HG02840 (cell line): Measurements from ENCODE around the gene FNBP1.
"Not testable (repeated sequence)": the region's sequence is repeated elsewhere in the genome, so short reads cannot be mapped to it uniquely, and the experiment has no call there.

Experiments used
- ATAC-seq: cut with Tn5 transposase; IDR thresholded peaks from one replicate; pipeline ENCODE4 v1.9.1; 2021; ENCODE audit warnings: mild to moderate bottlenecking, moderate library complexity, moderate number of reproducible peaks; ENCODE audit not compliant: unreplicated experiment, low FRiP score

Gene FNBP1

GRCh38 chr9:130023994-130024596 lies 18.9 kb downstream of the FNBP1 start:
- no peak for ATAC-seq

GRCh38 chr9:130023144-130023787 lies 19.7 kb downstream of the FNBP1 start:
- no peak for ATAC-seq

- no peak for ATAC-seq
These were observed 20.3 kb downstream of the FNBP1 start for GRCh38 chr9:130022566-130023143.

- not testable (repeated sequence) for ATAC-seq
These were observed 21.1 kb downstream of the FNBP1 start for GRCh38 chr9:130021842-130022241.

- no peak for ATAC-seq
These were observed 21.9 kb downstream of the FNBP1 start for GRCh38 chr9:130021123-130021522.

GRCh38 chr9:130020618-130021017 lies 22.4 kb downstream of the FNBP1 start:
- no peak for ATAC-seq

GRCh38 chr9:130018265-130018664 lies 24.7 kb downstream of the FNBP1 start:
- ATAC-seq = no peak

- ATAC-seq = not testable (repeated sequence)
These were observed 25.5 kb downstream of the FNBP1 start for GRCh38 chr9:130017510-130017909.

- ATAC-seq = no peak
These were observed 25.9 kb downstream of the FNBP1 start for GRCh38 chr9:130017076-130017475.

GRCh38 chr9:130015353-130016019 lies 27.5 kb downstream of the FNBP1 start:
- ATAC-seq = no peak

GRCh38 chr9:130013326-130013725 lies 29.7 kb downstream of the FNBP1 start:
- ATAC-seq = no peak

- ATAC-seq = peak; percentile 51
These were observed 32.6 kb downstream of the FNBP1 start for GRCh38 chr9:130010151-130010988.

- ATAC-seq = not testable (repeated sequence)
These were observed 33.4 kb downstream of the FNBP1 start for GRCh38 chr9:130009546-130009945.

- ATAC-seq = no peak
These were observed 34.5 kb downstream of the FNBP1 start for GRCh38 chr9:130008538-130008937.

GRCh38 chr9:130006952-130007351 lies 36.0 kb downstream of the FNBP1 start:
- ATAC-seq = not testable (repeated sequence)

- ATAC-seq = no peak
These were observed 38.9 kb downstream of the FNBP1 start for GRCh38 chr9:130003943-130004552.

GRCh38 chr9:130002320-130002719 lies 40.7 kb downstream of the FNBP1 start:
- ATAC-seq = no peak

- ATAC-seq = no peak
These were observed 41.8 kb downstream of the FNBP1 start for GRCh38 chr9:130001190-130001589.

GRCh38 chr9:129999141-129999510 lies 43.9 kb downstream of the FNBP1 start:
- ATAC-seq = no peak

GRCh38 chr9:129998491-129999140 lies 44.4 kb downstream of the FNBP1 start:
- no peak for ATAC-seq
